K562 (cell line): ENCODE results near the gene PPARD. TPM values are rescaled to one million over a fixed set of nuclear protein-coding genes. Genes with fewer than 3 reads are reported as not detected.

Experiments
- ATAC-seq: fragments of 200-7000 bp; cut with Tn5 transposase; 3 replicates; pipeline ENCODE4 v1.9.1; 2020; ENCODE audit warnings: moderate library complexity
- Bru-seq: library from RNA; stranded (reverse); fragments of 400-500 nt; gene quantifications from one replicate; lab custom pipeline; 2021; lab: Mats Ljungman, UMichigan
- BruChase-seq, 2 experiments: library from RNA; stranded (reverse); fragments of 400-500 nt; gene quantifications; one replicate each; lab custom pipeline; 2021; lab: Mats Ljungman, UMichigan
- BruUV-seq: library from RNA; stranded (reverse); fragments of 400-500 nt; replicated peaks from 2 replicates; lab custom pipeline; 2021; lab: Mats Ljungman, UMichigan
- CTCF ChIA-PET: fragments of 300-600 bp; formaldehyde crosslinking; extraction: SDS; loops from one replicate; lab custom pipeline; 2021; ENCODE audit warnings: low intra/inter-chr PET ratio; lab: Yijun Ruan, JAX
- POLR2A ChIA-PET: fragments of 300-600, 350-650 bp; sonication (Branson Sonifier 250); formaldehyde crosslinking; extraction: SDS; loops from one replicate; lab custom pipeline; 2021; ENCODE audit warnings: antibody characterized with exemption, inconsistent platforms; lab: Yijun Ruan, JAX
- DNase-seq, 4 experiments: peaks; one replicate each; pipeline versions ENCODE4 v3.0.0 to v3.0.0-alpha.2; 2011 to 2018; ENCODE audit warnings: low spot score in 3 of 4, mixed read lengths in 3 of 4; ENCODE audit errors: extremely low read depth in 1 of 4
- FAIRE-seq: peaks from 2 replicates; lab custom pipeline; 2011; peaks lifted over from hg19 to GRCh38; lab: Jason Lieb, UNC
- H2AFZ ChIP-seq: 2 replicates; pipeline ENCODE4 v1.6.0; 2011; ENCODE audit warnings: low read depth, low read length, control low read depth, inconsistent platforms
- H3K27ac ChIP-seq: fragments of 200-600 bp; 3 replicates; pipeline ENCODE4 v1.8.0; 2011; ENCODE audit warnings: low read depth, mild to moderate bottlenecking, control low read depth, inconsistent platforms, low read length, moderate library complexity, mixed read lengths; ENCODE audit errors: extremely low read depth
- H3K27me3 ChIP-seq, 2 experiments: fragments of 300-600 bp in 1 of 2; 2 replicates in 1 of 2; 3 replicates in 1 of 2; pipeline versions ENCODE4 v1.6.0 to v1.8.0; 2011; ENCODE audit warnings: inconsistent platforms in 2 of 2, low read length in 2 of 2, mild to moderate bottlenecking in 1 of 2, mixed read lengths in 1 of 2, moderate library complexity in 1 of 2; ENCODE audit not compliant: control insufficient read depth in 2 of 2, insufficient read depth in 2 of 2
- H3K36me3 ChIP-seq: fragments of 300-600 bp; 3 replicates; pipeline ENCODE4 v1.8.0; 2011; ENCODE audit warnings: mild to moderate bottlenecking, low read length, inconsistent platforms; ENCODE audit not compliant: control insufficient read depth, insufficient read depth
- H3K4me1 ChIP-seq, 2 experiments: fragments of 200-600 bp in 1 of 2; replicated peaks in 1 of 2; 2 replicates in 1 of 2; 3 replicates in 1 of 2; pipeline versions ENCODE4 v1.5.1 to v1.8.0; 2011; ENCODE audit warnings: inconsistent platforms in 2 of 2, low read length in 2 of 2, mild to moderate bottlenecking in 1 of 2, mixed read lengths in 1 of 2, moderate library complexity in 1 of 2; ENCODE audit not compliant: control insufficient read depth in 2 of 2, insufficient read depth in 2 of 2
- H3K4me2 ChIP-seq: 2 replicates; pipeline ENCODE4 v1.6.1; 2011; ENCODE audit warnings: low read length, control low read depth, inconsistent platforms, mixed read lengths; ENCODE audit not compliant: insufficient read depth
- H3K4me3 ChIP-seq: fragments of 200-600 bp; sonication (generic), shearing (Covaris generic); 2 replicates; pipeline ENCODE4 v1.5.1; 2016; ENCODE audit warnings: control low read depth, inconsistent platforms
- H3K79me2 ChIP-seq: fragments of 200-600 bp; 3 replicates; pipeline ENCODE4 v1.8.0; 2011; ENCODE audit warnings: low read length, inconsistent platforms; ENCODE audit not compliant: control insufficient read depth, insufficient read depth
- H3K9ac ChIP-seq, 2 experiments: 2 replicates each; pipeline versions ENCODE4 v1.6.0 to v1.6.1; 2011; ENCODE audit warnings: low read depth in 2 of 2, low read length in 2 of 2, control low read depth in 1 of 2, inconsistent platforms in 1 of 2, mild to moderate bottlenecking in 1 of 2, mixed read lengths in 1 of 2; ENCODE audit not compliant: insufficient read depth in 1 of 2
- H3K9me1 ChIP-seq: one replicate; pipeline ENCODE4 v1.6.0; 2011; ENCODE audit warnings: inconsistent platforms, mild to moderate bottlenecking, low read length, moderate library complexity; ENCODE audit not compliant: control insufficient read depth, insufficient read depth
- H3K9me3 ChIP-seq: replicated peaks from 2 replicates; pipeline ENCODE4 v1.5.1; 2011; ENCODE audit warnings: low read depth, low read length, inconsistent platforms; ENCODE audit not compliant: control insufficient read depth, insufficient read depth
- H4K20me1 ChIP-seq: replicated peaks from 2 replicates; pipeline ENCODE4 v1.6.1; 2011; ENCODE audit warnings: low read length, inconsistent platforms, mixed read lengths; ENCODE audit not compliant: control insufficient read depth, insufficient read depth
- CBX8 ChIP-seq: fragments of 200-600 bp; sonication (generic); IDR thresholded peaks from 2 replicates; pipeline ENCODE4 v1.6.1; 2012; ENCODE audit warnings: borderline replicate concordance, mixed run types, low read depth, mild to moderate bottlenecking, moderate library complexity, mixed read lengths, low read length, control low read depth, inconsistent platforms; ENCODE audit not compliant: poor library complexity, severe bottlenecking; ENCODE audit errors: extremely low read depth
- CHD1 ChIP-seq: fragments of 200-600 bp; sonication (generic); IDR thresholded peaks from one replicate; pipeline ENCODE4 v1.6.1; 2012; ENCODE audit warnings: mild to moderate bottlenecking, moderate library complexity, low read length, inconsistent platforms
- DIDO1 ChIP-seq: fragments of 450-650 bp; IDR thresholded peaks from 2 replicates; pipeline ENCODE4 v1.6.1; 2016; ENCODE audit warnings: low read depth, missing biosample characterization, missing genetic modification characterization
- RBM22 ChIP-seq: fragments of 200-400 bp; formaldehyde crosslinking; IDR thresholded peaks from 2 replicates; pipeline ENCODE4 v1.6.1; 2018; ENCODE audit warnings: low read length, low read depth; ENCODE audit not compliant: poor library complexity, severe bottlenecking
- SRSF1 ChIP-seq: fragments of 200-400 bp; formaldehyde crosslinking; IDR thresholded peaks from 2 replicates; pipeline ENCODE4 v1.6.1; 2017; ENCODE audit warnings: mild to moderate bottlenecking, low read depth, low read length, moderate library complexity
- THRAP3 ChIP-seq: fragments of 450-650 bp; IDR thresholded peaks from 2 replicates; pipeline ENCODE4 v1.6.1; 2016; ENCODE audit warnings: mild to moderate bottlenecking, inconsistent platforms, borderline replicate concordance
- ZC3H11A ChIP-seq: IDR thresholded peaks from 2 replicates; pipeline ENCODE4 v1.6.1; 2012; ENCODE audit warnings: low read depth, low read length, improper control_type of control experiment
- ZNF121 ChIP-seq: sonication (generic); formaldehyde crosslinking; conservative IDR thresholded peaks from 2 replicates; pipeline ENCODE4 v1.8.0; 2022; ENCODE audit warnings: missing genetic modification reagents
- ZNF124 ChIP-seq: sonication (generic); formaldehyde crosslinking; IDR thresholded peaks from 2 replicates; pipeline ENCODE4 v1.8.1; 2022; ENCODE audit warnings: missing genetic modification reagents
- ZNF3 ChIP-seq: fragments of 250-450 bp; sonication (Bioruptor Pico); IDR thresholded peaks from 2 replicates; pipeline ENCODE4 v1.5.0; 2021; ENCODE audit warnings: mild to moderate bottlenecking, moderate library complexity
- ZNF408 ChIP-seq: fragments of 250-450 bp; sonication (Bioruptor Pico); IDR thresholded peaks from 2 replicates; pipeline ENCODE4 v1.4.0; 2020; ENCODE audit warnings: low read depth, mild to moderate bottlenecking, moderate library complexity
- WGBS: fragments of 100-300 bp; shearing (Covaris generic); methylation state at CpG from one replicate; pipeline ENCODE4 v1.1.6; 2016; ENCODE audit warnings: low coverage, mixed read lengths; ENCODE audit not compliant: insufficient coverage; ENCODE audit errors: missing lambda C conversion rate; 5-methylcytosine and 5-hydroxymethylcytosine counted together
- in situ Hi-C: fragments of 300-500 bp; cut with MboI; formaldehyde crosslinking; loops from 4 replicates; pipeline ENCODE4 v1.15.0; 2018; ENCODE audit warnings: inconsistent platforms, mixed read lengths
- intact Hi-C: fragments of 100-400 bp; cut with micrococcal nuclease; formaldehyde crosslinking; loops from 2 replicates; pipeline ENCODE4 v1.14.2; 2022
- long read RNA-seq, 3 experiments: library from polyadenylated mRNA in 2 of 3; library from RNA in 1 of 3; unstranded in 2 of 3; stranded (forward) in 1 of 3; transcript quantifications; one replicate each; pipeline ENCODE4 v2.0.0, GENCODE V29; 2019 to 2022
- polyA minus RNA-seq, 3 experiments: library from RNA; depleted of rRNA, polyadenylated mRNA; stranded (reverse); fragments of >200 nt; gene quantifications; 2 replicates each; pipeline ENCODE4 v1.2.3, GENCODE V29; 2011
- polyA plus RNA-seq, 8 experiments: library from polyadenylated mRNA; depleted of rRNA in 4 of 8; stranded (reverse) in 5 of 8; unstranded in 3 of 8; fragments of >200 nt; fragmentation: Nextera tagmentation in 2 of 8; fragmentation: Illumina TruSeq in 1 of 8; extraction: Ambion mirVana in 2 of 8; extraction: Trizol in 1 of 8; gene quantifications; 2 replicates each; pipeline versions ENCODE4 v1.2.1 to v1.2.3, GENCODE V29; 2011 to 2014; ENCODE audit warnings: inconsistent platforms in 1 of 8, missing spikeins in 1 of 8
- total RNA-seq, 7 experiments: library from RNA; depleted of rRNA in 6 of 7; stranded (reverse); fragments of >200 nt in 6 of 7; fragmentation: Illumina TruSeq in 2 of 7; extraction: Trizol in 2 of 7; gene quantifications; 2 replicates each; pipeline versions ENCODE4 v1.2.1 to v1.2.3, GENCODE V29; 2011 to 2021; ENCODE audit warnings: low replicate concordance in 1 of 7
- TF ChIP-seq, protein P1 (sequence below), 3 experiments: IDR thresholded peaks in 2 of 3; conservative IDR thresholded peaks in 1 of 3; 2 replicates each; pipeline ENCODE4 v1.5.1; 2011 to 2012; ENCODE audit warnings: low read length in 3 of 3, mild to moderate bottlenecking in 3 of 3, control low read depth in 2 of 3, improper control_type of control experiment in 1 of 3, inconsistent platforms in 1 of 3, low read depth in 1 of 3, mixed read lengths in 1 of 3, moderate library complexity in 1 of 3; ENCODE audit not compliant: insufficient read depth in 2 of 3

The PPARD gene
- total RNA-seq (2011; cell fraction: chromatin; rRNA removed; ENCODE audit: low replicate concordance), result 15.0 and 29.8 TPM in 2 replicates
- 15.7 and 18.3 TPM in 2 replicates for total RNA-seq (2011; cell fraction: nucleolus; rRNA removed)
- 17.1 and 18.0 TPM in 2 replicates for total RNA-seq (2011; cell fraction: nucleoplasm; rRNA removed)
- 3.8 and 5.1 TPM in 2 replicates for total RNA-seq (2014; rRNA removed)
- 1.7 and 2.0 TPM in 2 replicates for total RNA-seq (2014; rRNA removed; fragmentation: Illumina TruSeq; extraction: Trizol)
- 3.1 and 3.3 TPM in 2 replicates for total RNA-seq (2015; rRNA removed; fragmentation: Illumina TruSeq; extraction: Trizol)
- 11.4 and 13.2 TPM in 2 replicates for total RNA-seq (2021)
- 8.1 and 18.2 TPM in 2 replicates for polyA plus RNA-seq (2011; rRNA removed)
- 16.0 and 18.8 TPM in 2 replicates for polyA plus RNA-seq (2011; cell fraction: cytosol; rRNA removed)
- polyA plus RNA-seq (2011; cell fraction: nucleus; rRNA removed), result 26.6 and 29.0 TPM in 2 replicates
- polyA plus RNA-seq (2012), result 10.8 and 20.2 TPM in 2 replicates
- polyA plus RNA-seq (2014; fragmentation: Illumina TruSeq; extraction: Trizol), result 9.2 and 11.4 TPM in 2 replicates
- under 1 TPM; 0.14 to 0.18 TPM for polyA plus RNA-seq (2014; fragmentation: Nextera tagmentation; extraction: Ambion mirVana)
- polyA plus RNA-seq (2014; rRNA removed), result 9.5 and 9.7 TPM in 2 replicates
- 7.2 TPM in 2 replicates for polyA minus RNA-seq (2011; rRNA and poly(A)+ RNA removed)
- polyA minus RNA-seq (2011; cell fraction: cytosol; rRNA and poly(A)+ RNA removed), result 6.5 and 10.1 TPM in 2 replicates
- 5.0 and 6.9 TPM in 2 replicates for polyA minus RNA-seq (2011; cell fraction: nucleus; rRNA and poly(A)+ RNA removed)
- percentile 67 among the genes with signal in this experiment for Bru-seq, nascent RNA
- percentile 82 among the genes with signal in this experiment for BruChase-seq, experiment 1, labeled RNA remaining after a 2-hour chase
- percentile 88 among the genes with signal in this experiment for BruChase-seq, experiment 2, labeled RNA remaining after a 6-hour chase
- long read RNA-seq, experiment 1, partial matches to known transcripts, result 18 of 39 reads
- long read RNA-seq, experiment 1, other reads (novel, unspliced or antisense), result 20 of 39 reads
- long read RNA-seq, experiment 2, partial matches to known transcripts, result 5 of 26 reads
- long read RNA-seq, experiment 2, other reads (novel, unspliced or antisense), result 19 of 26 reads
- long read RNA-seq, experiment 3, partial matches to known transcripts, result 0 of 4 reads
- long read RNA-seq, experiment 3, other reads (novel, unspliced or antisense), result 4 of 4 reads

GRCh38 chr6:35342258-35343091, at the start of gene PPARD:
Gene PPARD (plus strand): TSS chr6:35342558. CDS start chr6:35411088, 68,530 bp downstream.
- no TSS peak for BruUV-seq
- Histone ChIP-seq H3K9me3 (no peaks in the 10 kb centered on the region), H3K36me3 (peaks cover 7% of the 10 kb centered on the region; the same call in 1 of the 3 replicates), H3K4me1 (peaks cover 26 to 28% of the 10 kb centered on the region in 2 experiments; a peak in 4 of 5 replicates), H3K79me2 (peaks cover 37% of the 10 kb centered on the region), H2AFZ (peak within 1 kb of the TSS; percentile 89), H3K4me2 (peak within 1 kb of the TSS; percentile 92), H4K20me1 (peaks cover 43% of the 10 kb centered on the region), H3K9me1 (peaks cover 5% of the 10 kb centered on the region), H3K9ac (peak within 1 kb of the TSS; percentile 69 to 98), H3K4me3 (peak within 1 kb of the TSS; percentile 73), H3K27me3 (peaks cover 0 to 6% of the 10 kb centered on the region in 2 experiments; a peak in 2 of 5 replicates), H3K27ac (peak within 1 kb of the TSS; percentile 72)
- in situ Hi-C loops, result loop anchor here (5.0 kb wide), 1 partner anchor 125 kb away; the partner anchor contains the start of gene RPL10A
- intact Hi-C loops, result loop anchor here (1.0 to 2.0 kb wide), 5 partner anchors 20 to 126 kb away; partner anchors contain the start of genes DEF6 and RPL10A
- DNase-seq, result peak; percentile 99 to 100 (median 100)
- under 1% methylated on average over 42 of the region's 77 CpGs for WGBS
- POLR2A ChIA-PET, result interaction anchor here (0.6 to 3.5 kb wide), 14 partner anchors 11 to 249 kb away, joined by 3 to 29 read pairs (median 4); partner anchors contain the start of gene ZNF76
- FAIRE-seq, result peak; percentile 94
- peak; percentile 97 for ATAC-seq
- CTCF ChIA-PET, result interaction anchor here (0.6 to 2.7 kb wide), 6 partner anchors 48 to 153 kb away, joined by 3 to 26 read pairs (median 12); partner anchors contain the start of genes FANCE and RPL10A
- TF ChIP-seq ZNF408 (CRISPR knock-in tag) (no peak), ZC3H11A (no peak; the same call in 1 of the 2 replicates), ZNF3 (CRISPR knock-in tag) (no peak), CBX8 (no peak), SRSF1 (no peak), CHD1 (no peak), THRAP3 (no peak), ZNF121 (no peak), RBM22 (no peak), ZNF124 (CRISPR knock-in tag) (no peak), DIDO1 (no peak)
- TF ChIP-seq, protein P1, sequence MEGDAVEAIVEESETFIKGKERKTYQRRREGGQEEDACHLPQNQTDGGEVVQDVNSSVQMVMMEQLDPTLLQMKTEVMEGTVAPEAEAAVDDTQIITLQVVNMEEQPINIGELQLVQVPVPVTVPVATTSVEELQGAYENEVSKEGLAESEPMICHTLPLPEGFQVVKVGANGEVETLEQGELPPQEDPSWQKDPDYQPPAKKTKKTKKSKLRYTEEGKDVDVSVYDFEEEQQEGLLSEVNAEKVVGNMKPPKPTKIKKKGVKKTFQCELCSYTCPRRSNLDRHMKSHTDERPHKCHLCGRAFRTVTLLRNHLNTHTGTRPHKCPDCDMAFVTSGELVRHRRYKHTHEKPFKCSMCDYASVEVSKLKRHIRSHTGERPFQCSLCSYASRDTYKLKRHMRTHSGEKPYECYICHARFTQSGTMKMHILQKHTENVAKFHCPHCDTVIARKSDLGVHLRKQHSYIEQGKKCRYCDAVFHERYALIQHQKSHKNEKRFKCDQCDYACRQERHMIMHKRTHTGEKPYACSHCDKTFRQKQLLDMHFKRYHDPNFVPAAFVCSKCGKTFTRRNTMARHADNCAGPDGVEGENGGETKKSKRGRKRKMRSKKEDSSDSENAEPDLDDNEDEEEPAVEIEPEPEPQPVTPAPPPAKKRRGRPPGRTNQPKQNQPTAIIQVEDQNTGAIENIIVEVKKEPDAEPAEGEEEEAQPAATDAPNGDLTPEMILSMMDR (IDR thresholded peaks at IDR 0.05 in 2 of 3, conservative IDR thresholded peaks at IDR 0.05 in 1 of 3; ENCODE audit: insufficient read depth in 2 of 3, low read depth in 1 of 3, low read length in 3 of 3), result peak; percentile 98 to 99 (median 99)
